ENCODE data around the gene MLC1.

GRCh38 chr22:50074551-50075530 is 10.4 kb downstream of the MLC1 start:
- TF ChIP-seq, protein P1, sequence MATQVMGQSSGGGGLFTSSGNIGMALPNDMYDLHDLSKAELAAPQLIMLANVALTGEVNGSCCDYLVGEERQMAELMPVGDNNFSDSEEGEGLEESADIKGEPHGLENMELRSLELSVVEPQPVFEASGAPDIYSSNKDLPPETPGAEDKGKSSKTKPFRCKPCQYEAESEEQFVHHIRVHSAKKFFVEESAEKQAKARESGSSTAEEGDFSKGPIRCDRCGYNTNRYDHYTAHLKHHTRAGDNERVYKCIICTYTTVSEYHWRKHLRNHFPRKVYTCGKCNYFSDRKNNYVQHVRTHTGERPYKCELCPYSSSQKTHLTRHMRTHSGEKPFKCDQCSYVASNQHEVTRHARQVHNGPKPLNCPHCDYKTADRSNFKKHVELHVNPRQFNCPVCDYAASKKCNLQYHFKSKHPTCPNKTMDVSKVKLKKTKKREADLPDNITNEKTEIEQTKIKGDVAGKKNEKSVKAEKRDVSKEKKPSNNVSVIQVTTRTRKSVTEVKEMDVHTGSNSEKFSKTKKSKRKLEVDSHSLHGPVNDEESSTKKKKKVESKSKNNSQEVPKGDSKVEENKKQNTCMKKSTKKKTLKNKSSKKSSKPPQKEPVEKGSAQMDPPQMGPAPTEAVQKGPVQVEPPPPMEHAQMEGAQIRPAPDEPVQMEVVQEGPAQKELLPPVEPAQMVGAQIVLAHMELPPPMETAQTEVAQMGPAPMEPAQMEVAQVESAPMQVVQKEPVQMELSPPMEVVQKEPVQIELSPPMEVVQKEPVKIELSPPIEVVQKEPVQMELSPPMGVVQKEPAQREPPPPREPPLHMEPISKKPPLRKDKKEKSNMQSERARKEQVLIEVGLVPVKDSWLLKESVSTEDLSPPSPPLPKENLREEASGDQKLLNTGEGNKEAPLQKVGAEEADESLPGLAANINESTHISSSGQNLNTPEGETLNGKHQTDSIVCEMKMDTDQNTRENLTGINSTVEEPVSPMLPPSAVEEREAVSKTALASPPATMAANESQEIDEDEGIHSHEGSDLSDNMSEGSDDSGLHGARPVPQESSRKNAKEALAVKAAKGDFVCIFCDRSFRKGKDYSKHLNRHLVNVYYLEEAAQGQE (IDR thresholded peaks at IDR 0.05; ENCODE audit: insufficient read depth in 1 of 2, low read depth in 2 of 2, low read length in 1 of 2): no peak
- no peak for TF ChIP-seq POLR2AphosphoS5 (IDR thresholded peaks at IDR 0.05; ENCODE audit: low read depth, low read length)
